ENCODE measurements around the gene EPN3.

DNA sequence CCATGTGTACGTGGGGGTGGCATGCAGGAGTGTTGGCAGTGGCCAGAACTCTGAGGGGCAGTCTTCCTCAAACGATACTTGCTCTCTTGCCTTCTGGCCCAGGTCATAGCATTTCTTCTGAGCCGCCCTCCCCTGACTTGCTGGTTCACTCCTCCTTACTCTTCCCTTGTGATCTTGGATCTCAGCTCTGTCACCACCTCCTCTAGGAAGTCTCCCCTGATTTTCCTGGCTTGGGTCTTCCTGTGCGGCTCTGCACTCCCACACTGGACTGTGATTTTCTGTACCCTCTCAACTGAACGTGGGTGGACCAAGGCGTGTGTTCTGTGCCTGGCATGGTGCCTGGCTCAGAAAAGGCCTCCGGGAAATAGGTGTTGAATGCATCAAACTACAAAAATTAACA, 2.9 kb downstream of the EPN3 start:
- TF ChIP-seq GATA3 (IDR thresholded peaks at IDR 0.05; ENCODE audit: low read depth, low read length) (no peak), GATA2 (IDR thresholded peaks at IDR 0.05; ENCODE audit: low read depth, low read length) (no peak)

All from SH-SY5Y (cell line).